ENCODE data around the gene PBX4.

The PBX4 gene

DNA sequence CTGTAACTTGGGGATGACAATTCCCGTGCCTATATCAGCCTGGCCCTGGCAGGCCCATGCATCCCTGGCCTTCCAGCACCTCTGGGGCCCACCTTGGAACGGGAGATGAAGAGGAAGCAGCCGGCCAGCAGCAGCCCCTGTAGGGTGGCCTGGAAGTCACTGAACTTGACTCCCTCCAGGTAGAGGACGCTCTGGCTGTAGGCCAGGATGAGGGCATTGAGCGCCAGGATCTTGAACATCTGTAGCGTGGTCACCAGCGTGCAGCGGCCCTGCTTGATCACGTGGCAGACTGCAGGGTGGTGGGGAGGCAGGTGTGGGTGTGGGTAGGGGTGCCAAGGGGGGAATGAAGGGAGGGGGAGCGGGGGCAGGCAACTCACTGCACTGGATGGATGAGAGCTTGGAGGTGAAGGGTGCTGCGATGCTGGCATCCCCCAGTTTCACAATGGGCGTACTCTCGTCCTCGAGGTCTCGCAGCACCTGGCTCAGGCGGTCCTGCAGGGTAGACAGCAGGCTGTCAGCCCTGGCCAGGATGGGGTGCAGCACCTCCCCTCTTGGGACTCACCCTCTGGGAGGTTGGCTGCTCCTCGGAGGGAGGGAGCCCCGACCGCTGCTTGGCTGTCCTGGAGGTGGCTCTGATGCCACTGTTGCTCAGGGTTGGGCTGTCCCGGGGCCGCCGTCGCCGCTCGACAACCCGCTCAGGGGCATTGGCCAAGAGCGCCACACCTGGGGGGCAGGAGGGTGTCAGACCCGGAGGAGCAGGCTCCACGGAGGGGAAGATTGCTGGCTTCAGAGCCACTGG lies 28.7 kb upstream of the PBX4 start:
- TF ChIP-seq, protein P1, sequence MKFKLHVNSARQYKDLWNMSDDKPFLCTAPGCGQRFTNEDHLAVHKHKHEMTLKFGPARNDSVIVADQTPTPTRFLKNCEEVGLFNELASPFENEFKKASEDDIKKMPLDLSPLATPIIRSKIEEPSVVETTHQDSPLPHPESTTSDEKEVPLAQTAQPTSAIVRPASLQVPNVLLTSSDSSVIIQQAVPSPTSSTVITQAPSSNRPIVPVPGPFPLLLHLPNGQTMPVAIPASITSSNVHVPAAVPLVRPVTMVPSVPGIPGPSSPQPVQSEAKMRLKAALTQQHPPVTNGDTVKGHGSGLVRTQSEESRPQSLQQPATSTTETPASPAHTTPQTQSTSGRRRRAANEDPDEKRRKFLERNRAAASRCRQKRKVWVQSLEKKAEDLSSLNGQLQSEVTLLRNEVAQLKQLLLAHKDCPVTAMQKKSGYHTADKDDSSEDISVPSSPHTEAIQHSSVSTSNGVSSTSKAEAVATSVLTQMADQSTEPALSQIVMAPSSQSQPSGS (tag by site-specific recombination; IDR thresholded peaks at IDR 0.05; ENCODE audit: low read depth): no peak
- TF ChIP-seq PRDM6 (tag by site-specific recombination; IDR thresholded peaks at IDR 0.05) (no peak), ZNF214 (tag by site-specific recombination; IDR thresholded peaks at IDR 0.05; ENCODE audit: borderline replicate concordance) (no peak), HOXA7 (CRISPR knock-in tag; IDR thresholded peaks at IDR 0.05; ENCODE audit: borderline replicate concordance) (no peak), ZNF692 (tag by site-specific recombination; IDR thresholded peaks at IDR 0.05) (no peak), ZNF132 (tag by site-specific recombination; IDR thresholded peaks at IDR 0.05; ENCODE audit: borderline replicate concordance) (no peak), ZBTB1 (tag by site-specific recombination; IDR thresholded peaks at IDR 0.05) (no peak), ZNF600 (tag by site-specific recombination; IDR thresholded peaks at IDR 0.05) (no peak), ZNF513 (tag by site-specific recombination; IDR thresholded peaks at IDR 0.05) (no peak), ZNF266 (tag by site-specific recombination; IDR thresholded peaks at IDR 0.05; ENCODE audit: low read depth) (no peak), ZNF549 (tag by site-specific recombination; IDR thresholded peaks at IDR 0.05) (no peak), SCRT1 (tag by site-specific recombination; IDR thresholded peaks at IDR 0.05; ENCODE audit: borderline replicate concordance) (no peak), ZNF610 (tag by site-specific recombination; IDR thresholded peaks at IDR 0.05; ENCODE audit: borderline replicate concordance) (no peak), ZNF629 (tag by site-specific recombination; IDR thresholded peaks at IDR 0.05) (no peak), ZBTB7A (tag by site-specific recombination; IDR thresholded peaks at IDR 0.05; ENCODE audit: low read depth) (no peak), GLI2 (tag by site-specific recombination; IDR thresholded peaks at IDR 0.05; ENCODE audit: borderline replicate concordance, low read depth) (no peak), ZBTB20 (tag by site-specific recombination; IDR thresholded peaks at IDR 0.05) (no peak), ZFP41 (tag by site-specific recombination; IDR thresholded peaks at IDR 0.05; ENCODE audit: borderline replicate concordance) (no peak)
- Histone ChIP-seq H3K4me3 (ENCODE audit: low read depth, low read length) (no peak overlapping the region), H3K27ac (ENCODE audit: extremely low read depth, low read depth, low read length) (no peak overlapping the region), H3K36me3 (ENCODE audit: control insufficient read depth in 2 of 2, insufficient read depth in 1 of 2, low read length in 2 of 2) (peaks cover 12 to 72% of the 10 kb centered on the region in 2 experiments), H3K4me1 (ENCODE audit: control insufficient read depth, insufficient read depth, low read length) (no peaks in the 10 kb centered on the region), H3K9me3 (ENCODE audit: control insufficient read depth, insufficient read depth, low read depth, low read length) (no peaks in the 10 kb centered on the region)
- ChIA-PET POLR2A (no interaction called here), CTCF (interaction anchor here (0.6 to 1.8 kb wide), 2 partner anchors 15 to 142 kb away, joined by 3 to 4 read pairs; no protein-coding TSS in a partner anchor)
